ENCODE measurements around the gene ETS2. TPM values are rescaled to one million over a fixed set of nuclear protein-coding genes. Genes with fewer than 3 reads are reported as not detected.

The ETS2 gene
- total RNA-seq, 1 donor from 2014 or later, result 13.6 TPM

- no peaks in the 10 kb centered on the region for H3K27me3 Mint-ChIP-seq (ENCODE audit: low read depth)
- H3K9me3 Mint-ChIP-seq (ENCODE audit: low read depth), result no peaks in the 10 kb centered on the region
- no peak overlapping the region for H3K27ac Mint-ChIP-seq (ENCODE audit: unreplicated experiment)
- H3K4me3 Mint-ChIP-seq (ENCODE audit: unreplicated experiment), result no peak overlapping the region
- peaks cover 44% of the 10 kb centered on the region for H3K4me1 Mint-ChIP-seq (ENCODE audit: low read depth)
- no peak for DNase-seq (ENCODE audit: low spot score)
- TF ChIP-seq, protein P1, sequence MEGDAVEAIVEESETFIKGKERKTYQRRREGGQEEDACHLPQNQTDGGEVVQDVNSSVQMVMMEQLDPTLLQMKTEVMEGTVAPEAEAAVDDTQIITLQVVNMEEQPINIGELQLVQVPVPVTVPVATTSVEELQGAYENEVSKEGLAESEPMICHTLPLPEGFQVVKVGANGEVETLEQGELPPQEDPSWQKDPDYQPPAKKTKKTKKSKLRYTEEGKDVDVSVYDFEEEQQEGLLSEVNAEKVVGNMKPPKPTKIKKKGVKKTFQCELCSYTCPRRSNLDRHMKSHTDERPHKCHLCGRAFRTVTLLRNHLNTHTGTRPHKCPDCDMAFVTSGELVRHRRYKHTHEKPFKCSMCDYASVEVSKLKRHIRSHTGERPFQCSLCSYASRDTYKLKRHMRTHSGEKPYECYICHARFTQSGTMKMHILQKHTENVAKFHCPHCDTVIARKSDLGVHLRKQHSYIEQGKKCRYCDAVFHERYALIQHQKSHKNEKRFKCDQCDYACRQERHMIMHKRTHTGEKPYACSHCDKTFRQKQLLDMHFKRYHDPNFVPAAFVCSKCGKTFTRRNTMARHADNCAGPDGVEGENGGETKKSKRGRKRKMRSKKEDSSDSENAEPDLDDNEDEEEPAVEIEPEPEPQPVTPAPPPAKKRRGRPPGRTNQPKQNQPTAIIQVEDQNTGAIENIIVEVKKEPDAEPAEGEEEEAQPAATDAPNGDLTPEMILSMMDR (IDR thresholded peaks at IDR 0.05), result no peak
- H3K36me3 Mint-ChIP-seq (ENCODE audit: low read depth), result peaks cover 56% of the 10 kb centered on the region
Measured at GRCh38 chr21:38819051-38819718, 13.5 kb downstream of the ETS2 start.

- Mint-ChIP-seq H3K4me3 (ENCODE audit: unreplicated experiment) (no peak overlapping the region), H3K9me3 (ENCODE audit: low read depth) (no peaks in the 10 kb centered on the region)
Measured at GRCh38 chr21:38819719-38820159, 14.0 kb downstream of the ETS2 start.

GRCh38 chr21:38820471-38821239 is 14.9 kb downstream of the ETS2 start:
- Mint-ChIP-seq H3K9me3 (ENCODE audit: low read depth) (no peaks in the 10 kb centered on the region), H3K27ac (ENCODE audit: unreplicated experiment) (no peak overlapping the region), H3K27me3 (ENCODE audit: low read depth) (no peaks in the 10 kb centered on the region), H3K4me3 (ENCODE audit: unreplicated experiment) (no peak overlapping the region), H3K36me3 (ENCODE audit: low read depth) (peaks cover 44% of the 10 kb centered on the region), H3K4me1 (ENCODE audit: low read depth) (peaks cover 56% of the 10 kb centered on the region)
- TF ChIP-seq, protein P1 (IDR thresholded peaks at IDR 0.05), result no peak
- DNase-seq (ENCODE audit: low spot score), result no peak

More at GRCh38 chr21:38819719-38820159, 14.0 kb downstream of the ETS2 start:
- TF ChIP-seq, protein P1 (IDR thresholded peaks at IDR 0.05), result no peak
- peaks cover 51% of the 10 kb centered on the region for H3K36me3 Mint-ChIP-seq (ENCODE audit: low read depth)
- DNase-seq (ENCODE audit: low spot score), result no peak
- peaks cover 50% of the 10 kb centered on the region for H3K4me1 Mint-ChIP-seq (ENCODE audit: low read depth)
- no peaks in the 10 kb centered on the region for H3K27me3 Mint-ChIP-seq (ENCODE audit: low read depth)
- H3K27ac Mint-ChIP-seq (ENCODE audit: unreplicated experiment), result peak overlapping the region; percentile 58

- TF ChIP-seq, protein P1 (IDR thresholded peaks at IDR 0.05), result no peak
- H3K9me3 Mint-ChIP-seq (ENCODE audit: low read depth), result no peaks in the 10 kb centered on the region
- H3K27ac Mint-ChIP-seq (ENCODE audit: unreplicated experiment), result no peak overlapping the region
- H3K36me3 Mint-ChIP-seq (ENCODE audit: low read depth), result peaks cover 43% of the 10 kb centered on the region
- H3K27me3 Mint-ChIP-seq (ENCODE audit: low read depth), result no peaks in the 10 kb centered on the region
- peaks cover 56% of the 10 kb centered on the region for H3K4me1 Mint-ChIP-seq (ENCODE audit: low read depth)
- no peak for DNase-seq (ENCODE audit: low spot score)
- no peak overlapping the region for H3K4me3 Mint-ChIP-seq (ENCODE audit: unreplicated experiment)
Measured at GRCh38 chr21:38821248-38821647, 15.5 kb downstream of the ETS2 start.

DNA sequence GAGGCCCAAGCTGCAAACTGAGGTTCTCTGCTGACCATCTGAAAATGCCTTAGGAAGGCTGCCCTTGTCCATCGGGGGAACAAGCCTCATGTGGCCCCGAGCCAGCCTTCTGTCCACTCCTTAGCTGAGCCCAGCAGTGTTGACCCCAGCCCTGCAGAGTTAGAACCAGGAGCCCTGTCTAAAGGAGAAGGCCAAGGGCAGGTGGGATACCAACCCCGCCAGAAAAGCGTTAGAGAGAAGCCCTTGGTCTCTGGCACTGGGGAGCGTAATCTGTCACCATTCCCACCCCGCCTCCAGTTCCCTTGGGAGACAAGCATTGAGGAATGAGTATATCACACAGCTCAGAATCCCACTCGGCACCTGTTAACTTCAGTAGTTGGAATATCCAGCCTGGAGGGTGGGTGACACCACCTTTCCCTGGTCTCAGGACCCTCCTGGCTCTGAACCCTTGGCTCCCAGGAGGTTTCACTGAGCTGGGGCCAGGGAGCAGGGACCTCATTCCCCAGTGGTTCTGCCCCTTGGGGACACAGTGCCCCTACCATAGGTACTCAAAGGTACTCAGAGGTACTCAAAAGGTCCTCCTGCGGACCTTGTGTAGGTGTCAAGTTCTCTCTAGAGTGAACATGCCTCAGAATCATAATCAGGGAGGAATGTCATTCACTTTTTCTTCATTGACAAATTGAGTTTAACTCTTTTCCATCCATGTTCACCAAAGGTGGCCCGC is 16.4 kb downstream of the ETS2 start:
- H3K4me3 Mint-ChIP-seq (ENCODE audit: unreplicated experiment), result no peak overlapping the region
- peaks cover 40% of the 10 kb centered on the region for H3K36me3 Mint-ChIP-seq (ENCODE audit: low read depth)
- TF ChIP-seq, protein P1 (IDR thresholded peaks at IDR 0.05), result no peak

More for the DNA sequence above, 16.4 kb downstream of the ETS2 start:
- no peaks in the 10 kb centered on the region for H3K27me3 Mint-ChIP-seq (ENCODE audit: low read depth)
- DNase-seq (ENCODE audit: low spot score), result no peak
- H3K4me1 Mint-ChIP-seq (ENCODE audit: low read depth), result peaks cover 56% of the 10 kb centered on the region
- H3K27ac Mint-ChIP-seq (ENCODE audit: unreplicated experiment), result no peak overlapping the region
- H3K9me3 Mint-ChIP-seq (ENCODE audit: low read depth), result no peaks in the 10 kb centered on the region

Measured in chondrocyte (in vitro differentiated cells).